HG03469 (cell line): ENCODE results near the gene NOTUM.

Experiments used
- ATAC-seq: cut with Tn5 transposase; IDR thresholded peaks from one replicate; pipeline ENCODE4 v1.9.1; 2021; ENCODE audit warnings: mild to moderate bottlenecking, moderate library complexity, moderate number of reproducible peaks; ENCODE audit not compliant: unreplicated experiment

The NOTUM gene

DNA sequence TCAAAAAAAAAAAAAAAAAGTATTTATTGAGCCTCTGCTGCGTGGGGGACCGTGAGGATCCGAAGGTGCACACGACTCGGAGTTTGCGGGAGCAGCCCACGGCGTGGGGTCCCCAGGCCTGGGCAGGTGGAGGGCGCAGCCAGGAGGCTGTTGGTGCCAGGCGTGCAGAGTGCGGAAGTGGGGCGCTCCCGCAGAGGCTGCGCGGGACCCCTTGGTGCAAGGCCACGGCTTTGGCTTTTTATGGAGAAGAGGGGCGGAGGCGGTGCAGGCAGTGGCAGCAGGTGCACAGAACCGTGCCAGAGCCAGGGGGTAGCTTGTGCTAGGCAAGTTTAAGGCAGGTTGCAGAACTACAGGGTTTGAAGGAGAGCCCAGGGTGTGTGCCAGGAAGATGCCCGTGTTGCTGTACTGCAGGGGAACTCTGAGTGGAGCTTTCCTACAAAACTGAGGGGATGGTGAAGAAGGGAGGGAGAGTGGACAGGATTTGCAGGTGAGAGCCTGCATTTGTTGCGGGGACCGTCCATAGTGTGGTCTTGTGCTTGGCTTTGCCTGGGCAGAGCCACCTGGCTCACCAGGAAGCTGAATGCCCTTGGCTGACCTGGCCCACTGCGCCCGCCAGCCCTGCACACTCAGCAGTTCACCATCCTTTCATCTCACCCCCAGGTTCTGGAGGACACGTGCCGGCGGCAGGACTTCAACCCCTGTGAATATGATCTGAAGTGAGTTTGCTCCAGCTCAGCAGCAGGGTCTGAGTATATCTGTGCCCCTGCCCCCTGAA, 17.7 kb upstream of the NOTUM start:
- no peak for ATAC-seq

DNA sequence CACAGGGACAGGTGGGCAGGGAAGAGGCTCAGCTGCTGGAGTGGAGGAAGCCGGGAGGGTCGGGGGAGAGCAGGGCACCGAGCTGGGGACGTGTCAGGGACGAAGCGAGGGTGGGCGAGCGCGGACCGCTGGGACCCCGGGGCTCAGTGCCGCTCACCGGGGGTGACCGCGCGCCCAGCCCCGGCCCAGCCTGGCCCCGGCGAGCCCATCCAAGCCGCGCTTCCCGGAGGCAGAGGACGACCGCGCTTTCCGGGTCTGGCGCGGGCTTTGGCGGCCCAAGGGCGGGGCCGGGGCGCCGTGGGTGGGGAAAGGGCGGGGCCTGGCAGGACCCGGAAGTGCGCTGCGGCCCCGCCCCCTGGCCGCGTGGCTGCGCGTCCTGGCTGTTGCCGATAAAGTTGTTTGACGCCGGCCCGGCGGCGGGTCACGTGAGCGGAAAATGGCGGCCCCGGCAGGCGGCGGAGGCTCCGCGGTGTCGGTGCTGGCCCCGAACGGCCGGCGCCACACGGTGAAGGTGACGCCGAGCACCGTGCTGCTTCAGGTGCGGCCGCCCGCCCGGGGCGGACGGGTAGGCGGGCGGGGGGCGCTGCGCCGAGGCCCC, 16.3 kb upstream of the NOTUM start, which contains the start of gene ASPSCR1:
Gene ASPSCR1 (plus strand): TSS at position 419 of the 598 bp plus-strand sequence. CDS start 18 bp downstream, at position 437.
- ATAC-seq, result peak; percentile 58

- ATAC-seq, result peak; percentile 2
Observed at GRCh38 chr17:81976332-81977210, 15.6 kb upstream of the NOTUM start.

GRCh38 chr17:81973432-81973831, 12.4 kb upstream of the NOTUM start:
- no peak for ATAC-seq

DNA sequence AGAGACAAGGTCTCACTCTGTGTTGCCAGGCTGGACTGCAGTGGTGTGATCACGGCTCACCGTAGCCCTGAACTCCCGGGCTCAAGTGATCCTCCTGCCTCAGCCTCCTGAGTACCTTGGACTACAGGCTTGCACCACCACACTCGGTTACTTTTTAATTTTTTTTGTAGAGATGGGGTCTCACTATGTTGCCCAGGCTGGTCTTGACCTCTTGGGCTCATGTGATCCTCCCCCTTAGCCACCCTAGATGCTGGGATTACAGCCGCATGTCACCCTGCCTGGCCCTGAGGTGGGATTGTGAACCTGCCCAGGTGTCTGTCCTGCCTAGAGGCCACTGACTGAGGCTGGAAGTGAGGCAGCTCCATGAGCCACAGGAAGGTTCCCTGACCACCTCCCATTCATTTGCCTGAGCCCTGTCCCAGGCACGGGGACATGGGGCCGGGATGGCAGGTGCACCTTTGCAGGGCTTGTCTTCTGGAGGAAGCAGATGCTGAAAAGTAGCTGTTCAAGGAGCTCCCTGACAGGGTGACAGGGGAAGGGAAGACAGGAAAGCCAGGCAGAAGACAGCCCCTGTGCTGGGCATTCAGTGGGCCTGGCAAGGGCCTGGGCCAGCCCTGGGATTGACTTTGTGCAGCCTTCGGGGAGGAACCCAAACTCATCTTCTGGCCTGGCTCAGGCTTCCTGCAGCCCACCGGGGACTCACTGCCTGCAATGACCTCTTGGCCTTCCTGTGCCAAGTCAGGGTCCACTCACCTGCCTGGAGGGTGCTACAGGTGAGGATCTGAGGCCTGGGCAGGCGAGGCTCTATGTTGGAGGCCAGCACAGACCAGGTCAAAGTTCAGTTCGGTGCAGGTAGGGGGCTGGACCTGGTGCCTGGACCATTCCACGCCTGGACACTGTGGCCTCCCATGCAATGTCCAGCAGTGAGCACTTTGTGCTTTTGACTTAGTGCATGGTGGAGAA, 8.1 kb upstream of the NOTUM start:
- ATAC-seq, result no peak

- no peak for ATAC-seq
Observed at GRCh38 chr17:81968396-81968745, 7.4 kb upstream of the NOTUM start.

- no peak for ATAC-seq
Observed at GRCh38 chr17:81967533-81968395, 6.8 kb upstream of the NOTUM start.

GRCh38 chr17:81967244-81967532, 6.2 kb upstream of the NOTUM start:
- no peak for ATAC-seq

DNA sequence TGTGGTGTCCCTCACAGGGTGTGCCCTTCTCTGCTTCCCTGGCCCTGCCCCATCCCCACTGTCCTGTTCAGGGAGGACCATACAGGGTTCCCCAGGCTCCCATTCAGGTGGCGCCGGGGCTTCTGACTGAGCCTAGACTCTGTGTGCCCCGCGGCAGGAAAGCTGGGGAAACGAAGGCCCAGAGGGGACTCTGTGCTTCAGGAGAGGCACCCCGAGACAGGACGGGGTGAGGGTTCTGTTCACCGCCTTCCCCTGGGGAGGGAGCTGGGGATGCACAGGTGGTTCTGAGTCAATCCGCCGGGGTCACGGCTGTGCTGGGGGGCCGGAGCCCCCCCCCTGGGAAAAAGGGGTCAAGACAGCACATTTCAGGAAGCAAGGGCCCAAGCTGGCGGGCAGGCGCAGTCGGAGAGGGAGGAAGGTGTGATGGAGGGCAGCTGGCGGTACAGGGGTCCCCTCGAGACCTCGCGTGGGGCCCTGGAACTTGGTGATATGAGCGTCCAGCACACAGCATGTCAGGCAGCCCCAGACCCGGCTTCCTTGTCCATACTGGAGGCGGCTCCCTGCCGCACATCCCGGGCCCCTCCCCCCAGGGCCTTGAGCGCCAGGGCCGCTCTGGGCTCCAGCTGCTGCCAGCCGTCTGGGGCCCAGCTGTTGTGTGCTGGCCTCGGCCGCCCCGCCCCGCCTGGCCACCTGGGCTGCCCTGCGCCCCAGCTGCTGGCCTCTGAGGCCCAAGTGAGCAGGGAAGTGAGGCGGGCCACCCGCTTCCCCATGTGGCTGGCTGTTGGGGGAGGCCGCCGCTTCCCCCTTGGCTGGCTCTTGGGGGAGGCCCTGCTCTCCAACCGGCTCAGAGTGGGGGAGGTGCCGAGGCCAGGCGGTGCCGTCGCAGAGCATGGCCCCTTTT, 5.6 kb upstream of the NOTUM start:
- ATAC-seq, result no peak

DNA sequence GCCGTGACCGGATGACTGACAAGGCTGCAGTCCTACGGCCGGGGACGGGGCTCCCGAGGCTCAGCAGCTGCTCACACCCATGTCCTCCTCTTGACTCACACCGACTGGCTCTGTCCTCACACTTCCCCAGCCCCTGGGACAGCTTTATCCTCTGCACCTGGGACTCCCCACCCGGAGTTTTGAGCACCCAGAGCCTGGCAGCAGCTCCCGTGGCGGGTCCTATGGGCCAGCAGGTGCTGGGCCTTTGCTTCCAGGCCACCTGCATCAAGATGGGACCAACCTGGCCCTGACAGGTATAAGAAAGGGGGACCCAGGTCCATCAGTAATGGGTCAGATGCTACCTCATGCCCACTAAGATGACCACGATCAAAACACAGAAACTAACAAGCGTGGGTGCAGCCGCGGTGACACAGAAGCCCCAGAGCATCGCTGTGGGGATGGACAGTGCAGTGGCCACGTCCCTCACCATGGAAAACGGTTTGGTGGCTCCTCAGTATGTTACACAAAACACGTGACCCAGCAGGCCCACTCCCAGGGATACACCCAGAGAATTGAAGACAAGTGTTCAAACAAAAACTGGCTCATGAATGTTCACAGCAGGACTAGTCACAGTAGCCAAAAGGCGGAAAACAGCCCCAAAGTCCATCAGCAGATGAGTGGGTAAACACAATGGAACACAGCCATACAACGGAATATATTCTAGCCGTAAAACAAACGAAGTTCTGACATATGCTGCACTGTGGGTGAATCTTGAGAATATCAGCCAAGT, 3.3 kb upstream of the NOTUM start:
- no peak for ATAC-seq

DNA sequence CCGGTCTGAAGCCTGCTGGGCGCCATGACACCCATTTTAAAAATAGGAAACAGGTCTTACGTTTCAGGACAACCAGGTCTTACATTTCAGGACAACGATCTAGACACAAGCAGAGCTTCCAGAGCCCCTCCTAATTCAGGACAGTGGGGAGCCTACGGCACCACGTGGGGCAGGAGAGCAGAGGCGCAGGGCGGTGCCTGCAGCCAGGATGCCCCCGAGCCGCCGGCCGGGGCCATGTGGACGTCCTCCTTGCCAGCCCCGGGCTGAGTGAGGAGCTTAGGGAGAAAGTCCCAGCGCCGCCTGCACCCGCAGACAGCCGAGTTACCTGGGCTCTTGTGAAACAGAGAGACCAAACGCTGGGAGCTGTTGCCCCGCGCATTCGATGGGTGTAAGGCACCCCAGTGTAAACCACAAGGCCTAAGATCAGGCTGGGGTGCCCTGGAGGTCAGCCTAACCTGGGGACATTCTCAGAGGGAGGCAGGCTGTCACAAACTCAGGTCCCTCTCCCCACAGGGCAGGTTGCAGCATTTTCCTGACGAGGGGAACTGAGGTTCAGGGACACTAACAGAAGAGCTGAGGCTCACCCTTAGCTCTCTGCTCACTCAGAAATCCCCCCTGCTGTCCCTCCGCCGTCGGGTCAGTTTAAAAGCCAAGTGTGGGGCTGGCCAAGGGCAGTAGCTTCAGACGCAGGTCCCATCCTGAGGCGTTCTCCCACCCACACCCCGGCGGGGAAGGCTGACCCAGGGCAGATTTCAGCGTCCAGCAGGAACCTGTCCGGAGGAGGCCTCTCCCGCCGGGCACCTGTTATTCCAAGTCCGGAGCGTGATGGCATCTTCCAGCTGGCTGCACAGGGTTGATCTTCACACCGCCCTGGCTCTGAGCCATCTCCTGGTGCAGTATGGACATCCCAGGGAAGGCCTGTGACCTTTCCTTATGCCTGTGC, 1.8 kb upstream of the NOTUM start:
- no peak for ATAC-seq

- ATAC-seq, result no peak
Observed at GRCh38 chr17:81961521-81962498, 823 bp upstream of the NOTUM start.

DNA sequence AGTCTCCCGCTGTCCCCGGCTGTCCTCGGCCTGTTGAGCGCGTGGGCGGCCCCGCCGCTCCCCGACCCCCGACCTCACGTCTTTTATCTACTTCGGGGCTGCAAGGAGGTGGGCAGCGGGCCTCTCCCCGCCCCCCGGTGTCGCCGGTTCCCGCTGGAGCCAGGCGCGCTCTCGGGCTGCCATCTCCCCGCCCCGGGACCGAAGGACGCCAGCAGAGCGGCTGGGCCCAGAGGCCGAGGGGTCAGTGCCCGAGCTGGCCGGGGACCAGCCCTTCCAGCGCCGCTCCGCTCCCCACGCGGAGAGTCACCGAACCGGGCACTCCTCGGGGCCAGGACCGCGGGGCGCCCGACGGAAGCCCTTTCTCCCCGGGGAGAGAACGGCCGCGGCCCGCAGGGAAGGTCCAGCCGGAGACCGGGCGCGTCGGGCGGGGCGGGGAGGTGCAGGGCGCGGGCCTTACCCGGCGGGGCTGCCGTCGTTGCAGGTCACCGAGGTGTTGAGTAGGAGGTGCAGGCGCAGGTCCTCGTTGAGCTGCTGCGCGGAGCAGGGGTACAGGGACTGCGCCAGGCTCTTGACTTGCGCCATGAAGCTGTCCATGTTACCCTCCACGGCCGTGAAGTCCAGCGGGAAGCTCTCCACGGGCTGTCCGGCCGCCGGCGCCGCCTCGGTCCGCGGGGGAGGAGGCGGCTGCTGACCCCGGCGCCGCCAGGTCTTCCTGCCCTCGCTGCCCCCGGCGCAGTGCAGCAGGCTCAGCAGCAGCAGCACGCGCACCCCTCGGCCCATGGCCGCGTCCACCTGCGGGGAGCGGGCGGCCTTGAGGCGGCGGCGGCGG, 643 bp downstream of the NOTUM start:
- ATAC-seq, result no peak

GRCh38 chr17:81959362-81960129, 1.4 kb downstream of the NOTUM start:
- ATAC-seq, result no peak
